ENCODE results near the gene PTPA. TPM values are rescaled to one million over a fixed set of nuclear protein-coding genes. Genes with fewer than 3 reads are reported as not detected.
"Not testable (repeated sequence)": the region's sequence is repeated elsewhere in the genome, so short reads cannot be mapped to it uniquely, and the experiment has no call there.

The PTPA gene
- total RNA-seq, 2 donors from 2014 or later, result 81.3 to 89.9 TPM

DNA sequence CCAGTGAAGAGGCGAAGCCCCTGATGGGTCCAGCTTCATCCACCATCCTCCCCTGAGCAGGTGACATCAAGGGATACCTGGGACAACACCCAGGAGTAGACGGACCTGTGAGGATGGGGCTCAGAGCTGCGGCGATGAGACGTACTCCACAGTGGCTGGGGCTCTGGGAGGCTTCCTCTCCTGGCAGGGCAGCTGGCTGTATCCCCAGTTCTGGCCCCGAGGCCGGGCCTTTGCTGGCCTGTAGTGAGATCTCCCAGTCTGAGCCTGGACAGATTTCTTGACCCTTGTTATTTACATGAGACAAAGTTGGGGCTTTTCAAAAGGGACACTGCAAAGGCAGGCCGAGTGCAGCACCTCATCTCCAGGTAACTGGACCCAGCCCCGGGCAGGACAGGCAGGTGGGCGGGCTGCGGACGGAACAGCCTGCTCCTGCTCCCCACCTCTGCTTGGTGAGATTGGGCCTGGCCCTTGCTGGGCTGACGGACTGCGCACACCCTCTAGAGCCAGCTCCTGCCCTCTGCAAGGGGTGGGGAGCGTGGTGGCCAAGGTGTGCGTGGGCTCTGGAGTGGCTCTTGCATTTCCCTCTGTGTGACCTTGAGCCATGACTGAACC is 43.8 kb downstream of the PTPA start:
- no peaks in the 10 kb centered on the region for H3K36me3 ChIP-seq
- no peaks in the 10 kb centered on the region for H3K9me3 ChIP-seq
- H3K27ac ChIP-seq, result no peak overlapping the region
- H3K27me3 ChIP-seq, result no peaks in the 10 kb centered on the region
- no peak overlapping the region for H3K4me3 ChIP-seq
- no peaks in the 10 kb centered on the region for H3K4me1 ChIP-seq
- TF ChIP-seq, protein P1, sequence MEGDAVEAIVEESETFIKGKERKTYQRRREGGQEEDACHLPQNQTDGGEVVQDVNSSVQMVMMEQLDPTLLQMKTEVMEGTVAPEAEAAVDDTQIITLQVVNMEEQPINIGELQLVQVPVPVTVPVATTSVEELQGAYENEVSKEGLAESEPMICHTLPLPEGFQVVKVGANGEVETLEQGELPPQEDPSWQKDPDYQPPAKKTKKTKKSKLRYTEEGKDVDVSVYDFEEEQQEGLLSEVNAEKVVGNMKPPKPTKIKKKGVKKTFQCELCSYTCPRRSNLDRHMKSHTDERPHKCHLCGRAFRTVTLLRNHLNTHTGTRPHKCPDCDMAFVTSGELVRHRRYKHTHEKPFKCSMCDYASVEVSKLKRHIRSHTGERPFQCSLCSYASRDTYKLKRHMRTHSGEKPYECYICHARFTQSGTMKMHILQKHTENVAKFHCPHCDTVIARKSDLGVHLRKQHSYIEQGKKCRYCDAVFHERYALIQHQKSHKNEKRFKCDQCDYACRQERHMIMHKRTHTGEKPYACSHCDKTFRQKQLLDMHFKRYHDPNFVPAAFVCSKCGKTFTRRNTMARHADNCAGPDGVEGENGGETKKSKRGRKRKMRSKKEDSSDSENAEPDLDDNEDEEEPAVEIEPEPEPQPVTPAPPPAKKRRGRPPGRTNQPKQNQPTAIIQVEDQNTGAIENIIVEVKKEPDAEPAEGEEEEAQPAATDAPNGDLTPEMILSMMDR (IDR thresholded peaks at IDR 0.05), result no peak
- no peak for DNase-seq (ENCODE audit: low spot score)

DNA sequence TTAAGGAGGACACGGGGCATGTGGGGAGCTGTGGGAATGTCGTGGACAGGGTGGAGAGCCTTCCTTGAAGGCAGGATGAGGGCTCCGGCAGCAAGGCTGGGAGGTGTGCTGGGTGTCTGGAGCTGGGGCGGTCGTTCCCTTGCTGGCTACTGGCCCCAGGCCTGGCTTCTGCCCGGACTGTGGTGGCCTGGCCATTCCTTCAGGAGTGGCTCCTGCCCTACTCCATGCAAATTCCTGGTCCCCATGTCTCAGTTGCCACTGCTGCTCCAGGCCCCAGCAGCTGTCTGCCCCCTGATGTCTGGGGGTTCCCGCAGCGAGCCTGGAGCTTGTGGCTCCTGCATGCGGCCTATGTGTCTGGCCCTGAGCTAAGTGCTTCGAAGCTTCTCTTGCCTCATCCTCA is 44.9 kb downstream of the PTPA start:
- no peaks in the 10 kb centered on the region for H3K36me3 ChIP-seq
- H3K27me3 ChIP-seq, result no peaks in the 10 kb centered on the region
- no peak overlapping the region for H3K4me3 ChIP-seq
- no peak overlapping the region for H3K27ac ChIP-seq
- TF ChIP-seq, protein P1 (IDR thresholded peaks at IDR 0.05), result no peak
- H3K4me1 ChIP-seq, result no peaks in the 10 kb centered on the region
- DNase-seq (ENCODE audit: low spot score), result no peak
- no peaks in the 10 kb centered on the region for H3K9me3 ChIP-seq

DNA sequence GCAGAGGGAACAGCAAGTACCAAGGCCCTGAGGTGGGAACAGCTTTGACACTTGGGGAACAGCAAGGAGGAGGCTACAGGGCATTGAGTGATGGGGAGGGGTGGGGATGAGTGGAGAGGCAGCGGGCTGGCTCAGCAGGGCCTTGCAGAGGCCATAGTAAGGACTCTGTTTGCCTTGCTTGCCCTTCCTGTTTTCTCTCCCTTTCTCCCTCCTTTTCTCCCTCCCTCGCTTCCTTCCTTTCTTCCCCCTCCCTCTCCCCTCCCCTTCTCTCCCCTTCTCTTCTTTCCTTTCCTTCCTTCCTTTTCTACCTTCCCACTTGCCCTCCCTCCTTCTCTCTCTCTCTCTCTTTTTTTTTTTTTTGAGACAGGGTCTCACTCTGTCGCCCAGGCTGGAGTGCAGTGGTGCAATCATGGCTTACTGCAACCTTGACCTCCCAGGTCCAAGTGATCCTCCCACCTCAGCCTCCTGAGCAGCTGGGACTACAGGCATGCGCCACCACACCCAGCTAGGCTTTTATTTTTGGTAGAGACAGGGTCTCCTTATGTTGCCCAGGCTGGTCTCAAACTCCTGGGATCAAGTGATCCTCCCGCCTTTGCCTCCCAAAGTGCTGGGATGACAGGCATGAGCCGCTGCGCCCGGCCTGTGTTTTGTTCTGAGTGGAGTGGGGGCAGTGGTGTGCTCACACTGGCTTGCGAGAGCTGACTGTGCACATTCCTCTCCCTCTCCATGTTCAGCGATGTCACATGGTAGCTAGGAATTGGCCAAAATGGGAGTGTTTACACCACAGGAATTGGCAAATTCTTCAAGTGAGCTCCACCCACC is 49.7 kb downstream of the PTPA start:
- H3K27ac ChIP-seq, result no peak overlapping the region
- TF ChIP-seq, protein P1 (IDR thresholded peaks at IDR 0.05), result no peak
- peaks cover 0 to 15% of the 10 kb centered on the region in 2 donors for H3K4me1 ChIP-seq
- no peaks in the 10 kb centered on the region for H3K27me3 ChIP-seq
- no peak overlapping the region for H3K4me3 ChIP-seq
- no peaks in the 10 kb centered on the region for H3K9me3 ChIP-seq
- H3K36me3 ChIP-seq, result no peaks in the 10 kb centered on the region
- DNase-seq (ENCODE audit: low spot score), result no peak

DNA sequence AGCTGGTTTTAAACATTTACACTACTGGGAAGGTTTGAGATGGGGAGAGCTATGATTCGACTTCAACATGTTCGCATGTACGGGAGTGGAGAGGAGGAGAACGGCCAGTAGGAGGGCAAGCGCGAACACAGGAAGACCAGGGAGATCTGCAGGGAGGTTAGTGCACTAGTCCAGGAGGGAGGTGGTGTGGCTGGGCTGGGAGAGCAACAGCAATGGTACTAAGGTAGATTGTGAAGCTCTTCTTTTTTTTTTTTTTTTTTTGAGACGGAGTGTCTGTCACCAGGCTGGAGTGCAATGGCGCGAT is 50.3 kb downstream of the PTPA start:
- H3K4me1 ChIP-seq, result peaks cover 0 to 18% of the 10 kb centered on the region in 2 donors
- H3K36me3 ChIP-seq, result no peaks in the 10 kb centered on the region
- H3K4me3 ChIP-seq, result no peak overlapping the region
- no peak for DNase-seq (ENCODE audit: low spot score)
- no peak overlapping the region for H3K27ac ChIP-seq
- TF ChIP-seq, protein P1 (IDR thresholded peaks at IDR 0.05), result no peak
- H3K9me3 ChIP-seq, result no peaks in the 10 kb centered on the region
- H3K27me3 ChIP-seq, result no peaks in the 10 kb centered on the region

DNA sequence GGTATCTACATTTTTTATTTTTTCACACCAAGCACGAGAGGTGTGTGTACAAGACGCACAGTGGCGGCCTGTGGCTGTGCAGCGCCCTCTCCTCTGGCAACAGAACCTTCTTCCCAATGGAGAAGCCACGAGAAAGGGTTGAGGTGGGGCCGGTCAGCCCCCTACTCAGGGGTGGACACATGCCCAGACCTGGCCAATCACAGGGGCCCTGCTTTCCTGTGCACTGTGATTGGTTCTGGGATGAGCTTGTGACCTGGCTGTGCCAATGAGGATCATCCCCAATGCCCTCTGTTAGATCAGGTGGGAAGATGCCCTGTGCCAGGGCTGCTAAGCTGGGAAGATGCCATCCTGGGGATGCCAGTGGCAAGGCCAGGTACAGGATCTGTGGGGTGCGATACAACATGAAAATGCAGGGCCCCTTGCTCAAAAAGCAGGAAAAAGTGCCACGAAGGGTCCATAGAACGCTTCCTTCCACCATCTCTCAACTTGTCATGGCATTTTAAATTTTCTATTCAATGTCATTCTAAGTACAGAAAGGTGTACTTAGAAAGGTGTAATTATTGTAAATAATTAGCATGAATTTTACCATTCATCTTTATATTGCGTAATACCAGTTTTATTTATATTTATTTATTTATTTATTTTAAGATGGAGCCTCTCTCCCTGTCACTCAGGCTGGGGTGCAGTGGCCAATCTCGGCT is 51.4 kb downstream of the PTPA start:
- peaks cover 0 to 29% of the 10 kb centered on the region in 2 donors for H3K4me1 ChIP-seq
- H3K9me3 ChIP-seq, result no peaks in the 10 kb centered on the region
- TF ChIP-seq, protein P1 (IDR thresholded peaks at IDR 0.05), result no peak
- H3K4me3 ChIP-seq, result no peak overlapping the region
- no peak overlapping the region for H3K27ac ChIP-seq
- H3K36me3 ChIP-seq, result no peaks in the 10 kb centered on the region
- DNase-seq (ENCODE audit: low spot score), result no peak
- no peaks in the 10 kb centered on the region for H3K27me3 ChIP-seq

DNA sequence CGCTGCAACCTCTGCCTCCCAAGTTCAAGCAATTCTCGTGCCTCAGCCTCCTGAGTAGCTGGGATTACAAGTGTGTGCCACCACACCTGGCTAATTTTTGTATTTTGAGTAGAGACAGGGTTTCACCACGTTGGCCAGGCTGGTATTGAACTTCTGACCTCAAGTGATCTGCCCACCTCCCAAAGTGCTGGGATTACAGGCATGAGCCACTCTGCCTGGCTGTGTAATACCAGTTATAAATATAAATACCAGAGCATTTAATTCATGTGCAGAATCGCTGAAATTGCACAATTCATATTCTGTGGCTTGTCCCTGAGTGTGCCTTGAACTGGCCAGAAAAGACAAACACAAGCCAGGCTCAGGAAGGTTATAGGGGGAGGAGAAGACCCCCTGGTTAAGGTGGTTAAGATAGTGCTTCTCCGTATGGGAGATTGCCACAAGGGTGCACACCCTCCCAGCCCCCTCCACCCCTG is 52.0 kb downstream of the PTPA start:
- H3K9me3 ChIP-seq; H3K27me3 ChIP-seq; H3K36me3 ChIP-seq; H3K4me3 ChIP-seq; DNase-seq (ENCODE audit: low spot score): not testable (repeated sequence)
- Histone ChIP-seq H3K4me1 (peaks cover 0 to 35% of the 10 kb centered on the region in 2 donors), H3K27ac (peak overlapping the region in 1 of 2 donors; percentile 71)

All from right atrium auricular region (tissue), 2 donors.